NCI-H1092 treated with DMSO at 0.1 percent for 48 hours (cell line): ENCODE data around the gene KRTAP23-1.

ENCODE experiments used
- DNase-seq: peaks from one replicate; lab custom pipeline; 2025; lab: John Stamatoyannopoulos, UW

KRTAP23-1 gene

DNA sequence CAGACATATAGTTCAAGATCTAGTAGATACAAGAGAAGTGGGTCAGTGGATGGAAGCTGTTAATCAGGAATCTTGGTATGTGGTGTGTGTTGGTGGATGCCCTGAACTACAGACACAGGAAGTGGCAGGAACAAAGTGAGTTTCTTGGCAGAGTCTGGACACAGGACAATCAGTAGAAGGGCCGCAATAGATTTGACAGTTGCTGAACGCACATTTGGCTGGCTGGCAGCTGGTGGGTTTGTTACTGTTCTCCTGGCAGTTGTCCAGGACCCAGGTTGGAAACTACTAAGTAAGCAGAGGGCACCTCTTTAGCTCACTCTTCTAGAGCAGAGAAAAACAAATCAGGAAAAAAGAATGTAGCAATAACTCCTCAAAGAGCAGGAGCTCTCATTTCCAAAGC is 41.5 kb downstream of the KRTAP23-1 start:
- peak; percentile 74 for DNase-seq

DNA sequence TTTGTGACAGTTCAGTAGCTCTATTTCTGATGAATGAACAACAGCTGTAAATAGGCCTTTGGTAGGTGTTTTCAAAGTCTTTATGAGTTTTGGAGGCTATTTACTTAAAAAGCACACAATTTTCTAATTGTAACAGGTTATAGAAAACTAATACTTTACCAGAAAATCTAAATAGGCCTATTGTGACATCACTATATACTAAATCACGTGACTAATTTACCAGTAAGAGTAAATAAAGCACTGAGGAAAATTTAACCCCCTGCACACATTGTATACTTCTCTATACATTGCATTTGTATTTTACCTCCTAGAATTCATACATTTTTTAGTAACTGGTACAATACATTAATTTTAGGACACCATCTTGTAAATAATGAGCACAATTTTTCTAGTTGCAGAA is 43.3 kb downstream of the KRTAP23-1 start:
- no peak for DNase-seq
